Measurements from ENCODE around the gene FNDC3A. TPM values are rescaled to one million over a fixed set of nuclear protein-coding genes. Genes with fewer than 3 reads are reported as not detected.

The FNDC3A gene
- total and polyA plus RNA-seq, 2 experiments from 2014 or later, result 19.5 to 50.4 TPM

DNA sequence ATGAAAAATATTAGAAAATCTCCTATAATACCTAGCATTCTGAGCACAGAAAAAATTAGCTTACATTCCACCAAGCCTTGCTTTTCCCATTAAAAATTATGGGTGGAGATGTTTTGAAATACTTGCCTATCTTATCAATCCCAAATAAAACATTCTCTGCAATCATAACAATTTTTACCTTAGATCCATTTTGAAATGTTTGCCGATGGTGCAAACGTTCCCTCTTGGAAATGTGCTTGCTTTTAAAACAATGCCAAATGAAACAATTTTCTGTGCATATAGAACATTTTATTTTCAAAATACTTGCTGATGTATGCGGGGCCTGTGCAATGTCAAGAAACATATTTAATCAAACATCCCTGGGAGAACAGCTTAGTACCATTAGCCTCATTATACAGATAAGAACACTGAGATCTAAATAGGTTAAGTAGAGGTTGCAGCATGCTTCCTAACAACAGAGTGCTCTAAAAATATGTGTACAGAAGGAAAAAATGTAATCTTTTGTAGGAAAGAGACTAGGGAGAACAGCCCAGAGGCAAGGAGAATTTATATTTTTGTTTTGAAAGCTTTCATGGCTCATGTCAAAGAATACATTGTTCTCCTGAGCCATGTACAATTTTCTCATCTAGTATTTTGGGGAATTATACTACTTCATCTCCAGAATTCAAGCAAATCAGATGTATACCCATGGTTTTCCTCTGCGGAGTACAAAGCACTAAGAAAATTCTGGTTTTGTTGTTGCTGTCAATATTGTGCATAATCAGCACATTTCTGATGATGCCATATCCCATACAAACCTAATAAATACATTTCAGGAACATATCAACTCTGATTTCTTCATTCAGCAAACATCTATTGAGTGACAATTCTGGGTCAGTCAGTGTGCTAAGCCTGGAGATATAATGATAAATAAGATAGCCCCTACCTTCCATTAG, 25.9 kb upstream of the FNDC3A start:
- DNase-seq, result no peak

DNA sequence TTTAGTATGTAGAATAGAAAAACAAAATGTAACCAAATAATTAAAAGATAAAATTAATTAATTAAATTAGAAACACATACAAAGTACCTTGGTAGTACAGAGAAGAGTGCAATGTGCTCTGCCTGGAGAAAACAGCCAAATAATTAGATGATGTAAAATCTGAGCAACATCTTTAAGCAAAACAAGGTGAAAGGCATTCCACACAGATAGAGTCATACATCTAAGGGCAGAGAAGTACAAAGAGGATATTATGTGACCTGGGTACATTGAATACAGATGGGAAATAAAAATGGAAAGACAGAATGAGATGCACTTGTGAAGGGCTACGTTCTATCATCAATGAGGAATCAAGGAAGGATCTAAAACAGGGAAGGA, 25.2 kb upstream of the FNDC3A start:
- Histone ChIP-seq H3K9me2 (ENCODE audit: insufficient read depth) (no peaks in the 10 kb centered on the region), H3K4me2 (ENCODE audit: unreplicated experiment) (peak overlapping the region; percentile 11), H3K27ac (no peak overlapping the region), H3F3A (ENCODE audit: insufficient read depth) (peaks cover 13% of the 10 kb centered on the region), H3K36me3 (ENCODE audit: low read depth) (no peaks in the 10 kb centered on the region), H3K9ac (no peak overlapping the region), H3K4me1 (ENCODE audit: insufficient read depth) (peaks cover 18% of the 10 kb centered on the region; the same call in 1 of the 2 replicates), H2AFZ (no peak overlapping the region), H3K27me3 (replicated peaks; ENCODE audit: insufficient read depth) (no peaks in the 10 kb centered on the region), H3K79me2 (ENCODE audit: insufficient read depth) (no peaks in the 10 kb centered on the region), H3K4me3 (no peak overlapping the region), H4K20me1 (ENCODE audit: insufficient read depth) (no peaks in the 10 kb centered on the region), H3K9me3 (ENCODE audit: low read depth) (no peaks in the 10 kb centered on the region)
- WGBS, 2 experiments (ENCODE audit: low coverage in 1 of 2, low lambda C conversion rate in 2 of 2, missing lambda C conversion rate in 2 of 2), result 53 to 55% methylated on average over 1 of the region's 1 CpG
- DNase-seq, result peak; percentile 28
- TF ChIP-seq EZH2 (IDR thresholded peaks at IDR 0.05; ENCODE audit: insufficient read depth, poor library complexity, severe bottlenecking), result no peak
- in situ Hi-C loops (cut with MboI), result no loop called here

More for the DNA sequence above, 25.9 kb upstream of the FNDC3A start:
- WGBS, 2 experiments (ENCODE audit: low coverage in 1 of 2, low lambda C conversion rate in 2 of 2, missing lambda C conversion rate in 2 of 2), result 62 to 66% methylated on average over 4 of the region's 4 CpGs
- Histone ChIP-seq H3K27ac (no peak overlapping the region), H3K9me2 (ENCODE audit: insufficient read depth) (no peaks in the 10 kb centered on the region), H3K9ac (no peak overlapping the region), H3K27me3 (replicated peaks; ENCODE audit: insufficient read depth) (no peaks in the 10 kb centered on the region), H3F3A (ENCODE audit: insufficient read depth) (peaks cover 13% of the 10 kb centered on the region), H3K4me3 (no peak overlapping the region), H4K20me1 (ENCODE audit: insufficient read depth) (no peaks in the 10 kb centered on the region), H3K4me2 (ENCODE audit: unreplicated experiment) (peak overlapping the region; percentile 11), H2AFZ (0 out of 2 replicates have a peak overlapping the region, but pooled peaks have one; percentile 28), H3K4me1 (ENCODE audit: insufficient read depth) (peaks cover 18% of the 10 kb centered on the region; the same call in 1 of the 2 replicates), H3K79me2 (ENCODE audit: insufficient read depth) (no peaks in the 10 kb centered on the region), H3K36me3 (ENCODE audit: low read depth) (no peaks in the 10 kb centered on the region), H3K9me3 (ENCODE audit: low read depth) (no peaks in the 10 kb centered on the region)
- TF ChIP-seq EZH2phosphoT487 (IDR thresholded peaks at IDR 0.05; ENCODE audit: insufficient read depth, low read depth), result no peak
- TF ChIP-seq EZH2 (IDR thresholded peaks at IDR 0.05; ENCODE audit: insufficient read depth, poor library complexity, severe bottlenecking), result no peak
- in situ Hi-C loops (cut with MboI), result no loop called here

DNA sequence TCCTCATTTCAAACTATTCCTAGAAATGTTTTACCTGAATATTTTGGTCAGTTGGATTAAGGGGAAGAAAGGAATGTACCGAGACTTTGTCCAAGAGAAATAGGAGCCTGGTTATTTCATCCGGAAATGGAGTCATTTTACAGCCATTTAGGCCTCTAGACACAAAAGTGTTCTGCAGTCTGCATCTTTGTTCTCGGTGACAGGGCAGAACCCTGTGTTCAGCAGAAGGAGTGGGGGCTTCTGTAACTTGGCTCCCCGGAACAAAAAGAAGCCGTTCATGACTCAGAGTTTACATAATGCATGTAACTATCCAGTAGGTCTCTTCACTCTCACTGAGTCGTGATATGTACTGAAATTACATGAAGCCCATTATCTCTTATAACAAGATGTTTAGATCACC, 21.6 kb upstream of the FNDC3A start:
- peak overlapping the region; percentile 9; the same call in 1 of the 2 replicates for H3K27ac ChIP-seq
- no peak overlapping the region for H3K9ac ChIP-seq
- H4K20me1 ChIP-seq (ENCODE audit: insufficient read depth), result no peaks in the 10 kb centered on the region
- peaks cover 18% of the 10 kb centered on the region; the same call in 1 of the 2 replicates for H3K4me1 ChIP-seq (ENCODE audit: insufficient read depth)
- H3K36me3 ChIP-seq (ENCODE audit: low read depth), result no peaks in the 10 kb centered on the region
- H3F3A ChIP-seq (ENCODE audit: insufficient read depth), result peaks cover 13% of the 10 kb centered on the region
- WGBS, 2 experiments (ENCODE audit: low coverage in 1 of 2, low lambda C conversion rate in 2 of 2, missing lambda C conversion rate in 2 of 2), result 50 to 52% methylated on average over 6 of the region's 6 CpGs
- H3K4me3 ChIP-seq, result no peak overlapping the region
- no peaks in the 10 kb centered on the region for H3K9me3 ChIP-seq (ENCODE audit: low read depth)
- no peak for TF ChIP-seq EZH2phosphoT487 (IDR thresholded peaks at IDR 0.05; ENCODE audit: insufficient read depth, low read depth)
- TF ChIP-seq EZH2 (IDR thresholded peaks at IDR 0.05; ENCODE audit: insufficient read depth, poor library complexity, severe bottlenecking), result no peak
- no peaks in the 10 kb centered on the region for H3K9me2 ChIP-seq (ENCODE audit: insufficient read depth)
- H3K79me2 ChIP-seq (ENCODE audit: insufficient read depth), result no peaks in the 10 kb centered on the region
- no peaks in the 10 kb centered on the region for H3K27me3 ChIP-seq (replicated peaks; ENCODE audit: insufficient read depth)
- in situ Hi-C loops (cut with MboI), result no loop called here
- DNase-seq, result peak; percentile 37
- peak overlapping the region; percentile 18 for H2AFZ ChIP-seq
- H3K4me2 ChIP-seq (ENCODE audit: unreplicated experiment), result no peak overlapping the region

DNA sequence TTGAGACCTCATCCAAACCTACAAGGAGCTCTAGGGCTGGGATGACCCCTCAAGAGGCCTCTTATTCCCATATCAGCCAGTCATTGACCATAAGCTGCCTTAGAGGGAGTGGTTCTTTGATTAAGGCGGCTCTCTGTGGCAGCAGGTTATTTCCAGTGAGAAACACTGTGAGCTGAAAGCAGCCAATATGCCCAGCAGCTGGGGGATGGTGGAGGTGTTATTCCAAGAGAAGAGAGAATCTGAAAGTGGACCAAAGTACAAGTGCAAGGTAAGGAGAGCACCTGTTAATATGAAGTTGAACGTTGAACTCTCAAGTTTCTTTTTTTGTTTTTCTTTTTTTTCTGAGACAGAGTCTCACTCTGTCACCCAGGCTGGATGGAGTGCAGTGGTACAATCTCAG, 20.2 kb upstream of the FNDC3A start:
- H3K36me3 ChIP-seq (ENCODE audit: low read depth), result no peaks in the 10 kb centered on the region
- H3K9me2 ChIP-seq (ENCODE audit: insufficient read depth), result no peaks in the 10 kb centered on the region
- H3K79me2 ChIP-seq (ENCODE audit: insufficient read depth), result no peaks in the 10 kb centered on the region
- WGBS, 2 experiments (ENCODE audit: low coverage in 1 of 2, low lambda C conversion rate in 2 of 2, missing lambda C conversion rate in 2 of 2), result 27 to 37% methylated on average over 2 of the region's 2 CpGs
- H3K4me2 ChIP-seq (ENCODE audit: unreplicated experiment), result no peak overlapping the region
- no peaks in the 10 kb centered on the region for H3K27me3 ChIP-seq (replicated peaks; ENCODE audit: insufficient read depth)
- H3K9ac ChIP-seq, result no peak overlapping the region
- no peaks in the 10 kb centered on the region for H4K20me1 ChIP-seq (ENCODE audit: insufficient read depth)
- H3K27ac ChIP-seq, result no peak overlapping the region
- H3K4me3 ChIP-seq, result no peak overlapping the region
- H3F3A ChIP-seq (ENCODE audit: insufficient read depth), result peaks cover 13% of the 10 kb centered on the region
- H3K4me1 ChIP-seq (ENCODE audit: insufficient read depth), result peaks cover 9% of the 10 kb centered on the region; the same call in 1 of the 2 replicates
- H3K9me3 ChIP-seq (ENCODE audit: low read depth), result no peaks in the 10 kb centered on the region
- H2AFZ ChIP-seq, result no peak overlapping the region
- in situ Hi-C loops (cut with MboI), result no loop called here
- DNase-seq, result no peak
- TF ChIP-seq EZH2 (IDR thresholded peaks at IDR 0.05; ENCODE audit: insufficient read depth, poor library complexity, severe bottlenecking) (no peak), EZH2phosphoT487 (IDR thresholded peaks at IDR 0.05; ENCODE audit: insufficient read depth, low read depth) (no peak)
